Heart left ventricle (tissue), 16 donors: ENCODE results near the gene MET. TPM values are rescaled to one million over a fixed set of nuclear protein-coding genes. Genes with fewer than 3 reads are reported as not detected.

Experiments
- ATAC-seq, 4 donors: fragments of 200-7000 bp; cut with Tn5 transposase; one replicate each; pipeline ENCODE4 v1.9.1; 2020 to 2022; ENCODE audit warnings: moderate library complexity in 4 of 4, mild to moderate bottlenecking in 3 of 4, moderate number of reproducible peaks in 1 of 4
- DNase-seq, 5 donors: peaks; one replicate each; pipeline ENCODE4 v3.0.0-alpha.2; 2020
- H3K27ac ChIP-seq, 12 donors: fragments of 200-600 bp; sonication (generic) in 4 of 12; one replicate each; pipeline versions ENCODE4 v1.5.0 to v1.8.0; 2016 to 2022; ENCODE audit warnings: mild to moderate bottlenecking in 2 of 12
- H3K27me3 ChIP-seq, 9 donors: fragments of 200-600 bp; sonication (generic) in 2 of 9; one replicate each; pipeline versions ENCODE4 v1.5.1 to v1.8.0; 2016 to 2022; ENCODE audit warnings: mild to moderate bottlenecking in 3 of 9
- H3K36me3 ChIP-seq, 9 donors: fragments of 200-600 bp; sonication (generic) in 2 of 9; one replicate each; pipeline versions ENCODE4 v1.5.0 to v1.8.0; 2018 to 2022; ENCODE audit warnings: mild to moderate bottlenecking in 2 of 9
- H3K4me1 ChIP-seq, 12 donors: fragments of 200-600 bp; sonication (generic) in 4 of 12; one replicate each; pipeline versions ENCODE4 v1.5.0 to v1.8.0; 2016 to 2022; ENCODE audit warnings: mild to moderate bottlenecking in 3 of 12
- H3K4me3 ChIP-seq, 12 donors: fragments of 200-600 bp; sonication (generic) in 4 of 12; one replicate each; pipeline versions ENCODE4 v1.5.0 to v1.8.0; 2017 to 2022; ENCODE audit warnings: mild to moderate bottlenecking in 9 of 12, moderate library complexity in 4 of 12
- H3K9me3 ChIP-seq, 12 donors: fragments of 200-600 bp; sonication (generic) in 4 of 12; one replicate each; pipeline versions ENCODE4 v1.5.0 to v1.8.0; 2016 to 2022; ENCODE audit warnings: mild to moderate bottlenecking in 1 of 12
- CTCF ChIP-seq, 12 donors: fragments of 200-600 bp; sonication (generic) in 4 of 12; IDR thresholded peaks; one replicate each; pipeline versions ENCODE4 v1.5.0 to v1.8.0; 2018 to 2022; ENCODE audit warnings: antibody characterized with exemption in 12 of 12, mild to moderate bottlenecking in 5 of 12
- POLR2A ChIP-seq, 2 donors: fragments of 450-650 bp; IDR thresholded peaks; one replicate each; pipeline ENCODE4 v1.6.1; 2017; ENCODE audit warnings: antibody characterized with exemption in 2 of 2, mild to moderate bottlenecking in 2 of 2, moderate library complexity in 2 of 2
- WGBS, 4 donors: extraction: QIAGEN DNeasy Blood & Tissue Kit in 2 of 4; methylation state at CpG; one replicate each; pipeline versions ENCODE4 v1.1.5 to v1.1.7; 2013 to 2018; 5-methylcytosine and 5-hydroxymethylcytosine counted together
- intact Hi-C, 10 donors: fragments of 100-400 bp; cut with DNase I; formaldehyde crosslinking; loops; one replicate each; pipeline versions ENCODE4 v1.11.1 to v1.14.2; 2022
- polyA plus RNA-seq, 2 donors: library from polyadenylated mRNA; stranded (reverse); fragments of 200-250 nt; gene quantifications; one replicate each; pipeline ENCODE4 v1.2.3, GENCODE V29; 2013
- total RNA-seq, 9 donors: library from RNA; depleted of rRNA in 2 of 9; stranded (reverse); fragments of >200 nt in 2 of 9; fragmentation: NEBNext Ultra II Directional in 3 of 9; extraction: Animal tissue kit (Norgen Biotek cat#: 25700) in 3 of 9; gene quantifications; one replicate each; pipeline versions ENCODE4 v1.1.0 to v1.2.4, GENCODE V29; 2016 to 2023
- donor health status: ischemic (EF 13 %, LVEDD 7.1; RV severe dilation, severe dysfunction).
- donor health status: healthy with polysubstance abuse.
- donor health status: DM: no; HTN: yes; CAD: no.
- donor health status: DM: no; HTN: no; CAD: no.
- donor health status: ischemic (EF 25% LVEDD 6.9; RV normal size, moderate dysfunction).
- donor health status: ischemic (EF 25% LVEDD 5.7; RV mildly dilated, moderate dysfunction).
- donor health status: healthy.
- donor health status: DM: yes; HTN: yes; CAD: no.
- donor health status: ischemic (EF 35%, LVEDD 5.7; RV mildly dilated, moderate dysfunction).
- donor health status: nonischemic (EF 11% LVEDD 7.7; RV severe dilation, severe dysfunction).
- donor health status: DM: yes; HTN: yes; CAD: no.
- donor health status: PGD.
- donor health status: ischemic (EF 29% LVEDD 5.4; RV normal size, mild dysfunction).
- donor health status: nonischemic (EF 23%, LVEDD 6.1; RV moderate dilation, normal function).

The MET gene
- total and polyA plus RNA-seq, 11 donors, result 2.4 to 29.7 (median 14.3) TPM

GRCh38 chr7:116674508-116675173 lies 2.6 kb downstream of the MET start:
- no peak for ATAC-seq
- no peak for DNase-seq
- Histone ChIP-seq H3K4me1 (peaks cover 0 to 21% (median 10%) of the 10 kb centered on the region in 12 donors), H3K4me3 (no peak overlapping the region), H3K27ac (no peak overlapping the region), H3K36me3 (no peaks in the 10 kb centered on the region), H3K27me3 (peaks cover 0 to 22% (median 0%) of the 10 kb centered on the region in 9 donors), H3K9me3 (no peaks in the 10 kb centered on the region)
- intact Hi-C loops, result loop anchor here in 9 of 10 donors (5.0 kb wide), 5 partner anchors 82 to 133 kb away; no protein-coding TSS in a partner anchor
- 79 to 84% (median 81%) methylated on average over 7 of the region's 7 CpGs for whole genome bisulfite sequencing, 4 donors
- no peak for TF ChIP-seq POLR2A (IDR thresholded peaks at IDR 0.05)
- TF ChIP-seq CTCF (IDR thresholded peaks at IDR 0.05), result no peak

GRCh38 chr7:116675812-116676355 lies 3.9 kb downstream of the MET start:
- intact Hi-C loops, result loop anchor here in 1 of 10 donors (5.0 kb wide), 1 partner anchor 116 kb away; no protein-coding TSS in a partner anchor
- 87 to 89% (median 88%) methylated on average over 6 of the region's 6 CpGs for WGBS, 4 donors
- no peak overlapping the region for H3K4me3 ChIP-seq
- no peaks in the 10 kb centered on the region for H3K36me3 ChIP-seq
- peaks cover 0 to 19% (median 0%) of the 10 kb centered on the region in 9 donors for H3K27me3 ChIP-seq
- H3K27ac ChIP-seq, result no peak overlapping the region
- no peak for DNase-seq
- TF ChIP-seq CTCF (IDR thresholded peaks at IDR 0.05) (no peak), POLR2A (IDR thresholded peaks at IDR 0.05) (no peak)
- H3K4me1 ChIP-seq, result peaks cover 0 to 21% (median 9%) of the 10 kb centered on the region in 12 donors
- ATAC-seq, result no peak
- H3K9me3 ChIP-seq, result no peaks in the 10 kb centered on the region

GRCh38 chr7:116678780-116679179 lies 6.8 kb downstream of the MET start:
- no peaks in the 10 kb centered on the region for H3K9me3 ChIP-seq
- DNase-seq (no peak), ATAC-seq (no peak)
- WGBS, 4 donors, result 89 to 90% (median 89%) methylated on average over 1 of the region's 1 CpG
- H3K27me3 ChIP-seq, result no peaks in the 10 kb centered on the region
- TF ChIP-seq CTCF (IDR thresholded peaks at IDR 0.05) (no peak), POLR2A (IDR thresholded peaks at IDR 0.05) (no peak)
- no peaks in the 10 kb centered on the region for H3K36me3 ChIP-seq
- no peak overlapping the region for H3K4me3 ChIP-seq
- intact Hi-C loops, result loop anchor here in 1 of 10 donors (5.0 kb wide), 1 partner anchor 114 kb away; no protein-coding TSS in a partner anchor
- H3K4me1 ChIP-seq, result peaks cover 0 to 10% (median 0%) of the 10 kb centered on the region in 12 donors
- H3K27ac ChIP-seq, result no peak overlapping the region

GRCh38 chr7:116679500-116679899 lies 7.5 kb downstream of the MET start:
- Histone ChIP-seq H3K36me3 (no peaks in the 10 kb centered on the region), H3K27ac (no peak overlapping the region), H3K4me3 (no peak overlapping the region), H3K27me3 (no peaks in the 10 kb centered on the region), H3K9me3 (no peaks in the 10 kb centered on the region), H3K4me1 (peaks cover 0 to 10% (median 0%) of the 10 kb centered on the region in 12 donors)
- ATAC-seq, result no peak
- TF ChIP-seq CTCF (IDR thresholded peaks at IDR 0.05) (no peak), POLR2A (IDR thresholded peaks at IDR 0.05) (no peak)
- DNase-seq, result no peak
- intact Hi-C loops, result loop anchor here in 1 of 10 donors (5.0 kb wide), 1 partner anchor 113 kb away; no protein-coding TSS in a partner anchor
- 75 to 81% (median 78%) methylated on average over 4 of the region's 4 CpGs for WGBS, 4 donors
